GM21737 (cell line): ENCODE data around the gene FOXK2.
"Not testable (repeated sequence)": the region's sequence is repeated elsewhere in the genome, so short reads cannot be mapped to it uniquely, and the experiment has no call there.

Source experiments
- ATAC-seq: cut with Tn5 transposase; IDR thresholded peaks from one replicate; pipeline ENCODE4 v1.9.1; 2021; ENCODE audit warnings: mild to moderate bottlenecking, moderate library complexity; ENCODE audit not compliant: unreplicated experiment

Gene FOXK2

DNA sequence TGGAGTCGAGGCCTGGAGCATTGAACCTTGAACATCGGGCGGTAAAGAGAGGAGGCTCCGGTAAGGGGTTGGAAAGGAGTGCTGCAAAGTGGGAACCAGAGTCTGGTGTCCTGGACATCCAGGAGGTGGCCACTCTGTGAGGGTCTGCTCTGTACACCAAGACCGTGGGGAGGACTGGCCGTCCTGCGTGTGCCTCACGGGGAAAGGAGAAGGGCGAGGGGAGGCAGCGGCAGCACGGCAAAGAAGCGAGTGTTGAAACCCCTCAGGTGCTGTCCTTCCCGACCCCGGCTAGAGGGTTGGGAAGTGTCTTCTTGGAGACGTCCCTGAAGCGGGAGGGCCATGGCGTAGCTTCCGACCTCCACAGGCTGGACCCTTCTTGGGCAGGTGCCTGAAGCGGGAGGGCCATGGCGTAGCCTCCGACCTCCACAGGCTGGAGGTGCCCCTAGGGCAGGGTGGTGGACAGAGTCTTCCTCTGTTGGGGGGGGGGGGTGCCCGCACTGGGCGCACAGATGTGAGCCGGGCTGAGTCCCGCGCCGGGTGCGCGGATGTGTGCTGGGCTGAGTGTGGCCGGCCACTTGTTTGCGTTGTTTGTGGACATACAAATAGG lies 42.0 kb downstream of the FOXK2 start:
- no peak for ATAC-seq

DNA sequence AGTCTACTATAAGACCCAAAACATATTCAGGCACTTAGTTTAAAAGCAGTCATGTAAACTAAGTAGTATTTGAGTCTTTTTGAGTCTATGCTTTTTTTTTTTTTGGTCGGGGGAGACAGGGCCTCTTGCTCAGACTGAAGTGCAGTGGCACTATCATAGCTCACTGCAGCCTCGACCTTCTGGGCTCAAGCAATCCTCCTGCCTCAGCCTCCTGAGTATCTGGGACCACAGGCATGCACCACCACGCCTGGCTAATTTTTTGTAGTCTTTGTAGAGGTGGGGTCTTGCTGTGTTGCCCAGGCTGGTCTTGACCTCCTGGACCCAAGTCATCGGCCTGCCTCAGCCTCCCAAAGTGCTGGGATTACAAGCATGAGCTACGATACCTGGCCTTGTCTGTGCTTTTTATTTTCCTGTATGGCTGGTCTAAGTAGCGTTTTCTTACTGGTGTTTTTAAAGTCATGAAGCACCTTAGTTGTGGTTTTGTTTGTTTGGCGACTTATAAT lies 43.2 kb downstream of the FOXK2 start:
- ATAC-seq, result not testable (repeated sequence)

DNA sequence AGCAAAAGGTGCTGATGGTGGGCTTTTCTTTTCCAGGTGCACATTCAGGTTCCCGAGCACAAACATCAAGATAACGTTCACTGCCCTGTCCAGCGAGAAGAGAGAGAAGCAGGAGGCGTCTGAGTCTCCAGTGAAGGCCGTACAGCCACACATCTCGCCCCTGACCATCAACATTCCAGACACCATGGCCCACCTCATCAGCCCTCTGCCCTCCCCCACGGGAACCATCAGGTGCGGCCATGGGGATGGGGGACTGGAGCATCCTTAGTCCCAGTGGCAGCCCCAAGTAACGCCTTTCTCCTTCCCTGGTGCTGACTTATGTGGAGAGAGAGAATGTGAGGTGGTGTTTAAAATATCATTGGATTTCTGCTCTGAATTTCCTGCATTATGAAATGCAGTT lies 43.8 kb downstream of the FOXK2 start:
- no peak for ATAC-seq

- not testable (repeated sequence) for ATAC-seq
Observed at GRCh38 chr17:82563745-82564144, 44.2 kb downstream of the FOXK2 start.

DNA sequence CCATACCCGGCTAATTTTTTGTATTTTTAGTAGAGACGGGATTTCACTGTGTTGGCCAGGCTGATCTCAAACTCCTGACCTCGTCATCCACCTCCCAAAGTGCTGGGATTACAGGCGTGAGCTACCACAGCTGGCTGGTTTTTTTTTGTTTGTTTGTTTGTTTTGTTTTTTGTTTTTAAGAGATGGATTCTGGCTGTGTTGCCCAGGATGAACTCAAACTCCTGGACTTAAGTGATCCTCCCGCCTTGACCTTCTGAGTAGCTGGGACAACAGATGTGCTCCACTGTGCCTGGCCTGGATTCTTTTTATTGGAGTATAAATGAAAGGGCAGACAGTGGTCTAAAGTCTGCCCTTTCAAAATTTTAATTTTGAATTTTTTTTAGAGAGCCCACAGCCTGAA lies 44.7 kb downstream of the FOXK2 start:
- no peak for ATAC-seq

- no peak for ATAC-seq
Observed at GRCh38 chr17:82565551-82565950, 46.0 kb downstream of the FOXK2 start.

- ATAC-seq, result no peak
Observed at GRCh38 chr17:82566129-82566960, 46.8 kb downstream of the FOXK2 start.

GRCh38 chr17:82567286-82567685 lies 47.8 kb downstream of the FOXK2 start:
- no peak for ATAC-seq

- no peak for ATAC-seq
Observed at GRCh38 chr17:82568997-82569393, 49.5 kb downstream of the FOXK2 start.

DNA sequence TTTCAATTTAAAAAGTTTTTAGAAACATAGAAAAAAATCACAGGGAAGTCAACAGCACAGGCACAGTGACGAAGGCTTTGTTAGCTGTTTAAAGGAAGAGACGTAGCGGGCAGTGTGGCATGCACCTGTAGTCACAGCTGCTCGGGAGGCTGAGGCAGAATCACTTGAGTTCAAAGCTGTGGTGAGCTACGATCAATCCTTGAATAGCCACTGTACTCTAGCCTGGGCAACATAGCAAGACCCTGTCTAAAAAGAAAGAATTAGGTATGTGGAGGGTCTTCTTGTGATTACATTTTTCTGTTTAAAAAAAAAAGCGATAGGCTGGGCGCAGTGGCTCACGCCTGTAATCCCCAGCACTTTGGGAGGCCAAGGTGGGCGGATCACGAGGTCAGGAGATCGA lies 50.1 kb downstream of the FOXK2 start:
- no peak for ATAC-seq

GRCh38 chr17:82570277-82570676 lies 50.7 kb downstream of the FOXK2 start:
- no peak for ATAC-seq

GRCh38 chr17:82571855-82572254 lies 52.3 kb downstream of the FOXK2 start:
- no peak for ATAC-seq

DNA sequence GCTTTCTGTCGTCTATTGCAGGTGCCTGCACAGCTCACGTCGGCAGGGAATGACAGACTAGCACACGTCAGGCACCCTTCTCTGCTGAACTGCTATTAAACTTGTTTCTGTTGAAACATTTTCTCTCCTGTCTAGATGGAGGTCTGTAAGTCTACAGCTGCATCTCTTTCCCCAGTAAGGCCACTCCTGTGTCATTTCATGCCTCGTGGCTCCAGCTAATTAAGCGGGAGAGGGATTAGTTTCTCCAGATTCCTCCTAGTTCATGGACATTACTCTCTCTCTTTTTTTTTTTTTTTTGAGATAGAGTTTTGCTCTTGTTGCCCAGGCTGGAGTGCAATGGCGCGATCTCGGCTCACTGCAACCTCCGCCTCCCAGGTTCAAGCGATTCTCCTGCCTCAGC lies 54.5 kb downstream of the FOXK2 start:
- no peak for ATAC-seq

DNA sequence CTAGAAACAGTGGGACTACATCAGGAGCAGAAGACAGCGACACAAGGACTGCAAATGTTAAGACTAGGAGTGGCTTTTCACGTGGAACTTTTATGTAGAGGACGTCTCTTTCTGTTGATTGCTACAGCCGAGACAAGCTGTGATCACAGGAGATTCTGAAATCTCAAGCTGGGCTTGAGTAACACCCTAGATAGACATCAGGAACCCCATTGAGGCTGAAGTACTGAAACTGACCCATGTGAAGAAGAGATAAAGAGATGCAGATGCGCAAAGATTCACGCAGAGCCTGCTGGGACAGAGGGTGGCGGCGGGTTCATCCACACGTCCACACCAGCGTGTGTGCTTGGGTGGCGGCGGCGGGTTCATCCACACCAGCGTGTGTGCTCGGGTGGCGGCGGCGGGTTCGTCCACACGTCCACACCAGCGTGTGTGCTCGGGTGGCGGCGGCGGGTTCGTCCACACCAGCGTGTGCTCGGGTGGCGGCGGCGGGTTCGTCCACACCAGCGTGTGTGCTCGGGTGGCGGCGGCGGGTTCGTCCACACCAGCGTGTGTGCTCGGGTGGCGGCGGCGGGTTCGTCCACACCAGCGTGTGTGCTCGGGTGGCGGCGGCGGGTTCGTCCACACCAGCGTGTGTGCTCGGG lies 56.2 kb downstream of the FOXK2 start:
- ATAC-seq, result not testable (repeated sequence)

DNA sequence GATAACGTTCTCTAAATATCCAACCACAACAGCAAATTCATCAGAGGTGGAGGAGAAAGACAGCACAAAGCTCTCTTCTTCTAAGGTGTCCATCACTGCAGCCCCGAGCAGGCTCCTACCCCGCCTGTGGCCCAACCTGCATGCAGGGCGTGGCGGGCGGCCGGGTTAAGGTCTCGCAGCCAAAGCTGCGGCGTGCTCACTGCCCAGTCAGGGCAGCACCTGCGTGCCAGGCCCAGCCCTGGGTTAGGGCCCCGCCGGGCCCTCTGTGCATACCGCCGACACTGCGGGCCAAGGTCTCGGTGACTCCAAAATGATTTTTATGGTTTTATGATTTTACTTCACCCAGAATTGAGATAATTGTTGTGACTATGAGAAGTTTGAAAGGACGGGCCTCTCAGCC lies 57.8 kb downstream of the FOXK2 start:
- no peak for ATAC-seq

DNA sequence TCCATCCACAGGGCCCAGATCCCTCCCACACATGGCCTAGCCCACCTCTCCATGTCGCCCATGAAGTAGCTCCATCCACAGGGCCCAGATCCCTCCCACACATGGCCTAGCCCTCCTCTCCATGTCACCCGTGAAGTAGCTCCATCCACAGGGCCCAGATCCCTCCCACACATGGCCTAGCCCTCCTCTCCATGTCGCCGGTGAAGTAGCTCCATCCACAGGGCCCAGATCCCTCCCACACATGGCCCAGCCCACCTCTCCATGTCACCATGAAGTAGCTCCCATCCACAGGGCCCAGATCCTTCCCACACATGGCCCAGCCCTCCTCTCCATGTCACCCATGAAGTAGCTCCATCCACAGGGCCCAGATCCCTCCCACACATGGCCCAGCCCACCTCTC lies 60.4 kb downstream of the FOXK2 start:
- not testable (repeated sequence) for ATAC-seq

GRCh38 chr17:82582213-82582612 lies 62.7 kb downstream of the FOXK2 start:
- ATAC-seq, result no peak

DNA sequence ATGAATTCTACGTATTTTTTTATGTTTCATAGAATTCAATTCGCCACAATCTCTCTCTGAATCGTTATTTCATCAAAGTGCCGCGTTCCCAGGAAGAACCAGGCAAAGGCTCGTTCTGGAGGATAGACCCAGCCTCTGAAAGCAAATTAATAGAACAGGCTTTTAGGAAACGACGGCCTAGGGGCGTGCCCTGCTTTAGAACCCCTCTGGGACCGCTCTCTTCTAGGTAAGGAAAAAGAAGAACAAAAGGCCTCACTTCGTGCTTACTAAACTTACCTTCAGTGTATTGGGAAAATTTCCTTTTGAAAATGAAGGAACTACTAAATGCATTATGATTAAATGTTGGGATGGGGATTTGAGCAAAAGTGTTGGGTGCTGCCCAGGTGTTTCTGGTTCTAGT lies 63.2 kb downstream of the FOXK2 start:
- no peak for ATAC-seq

- ATAC-seq, result no peak
Observed at GRCh38 chr17:82583720-82584234, 64.2 kb downstream of the FOXK2 start.

GRCh38 chr17:82585935-82586575 lies 66.5 kb downstream of the FOXK2 start:
- not testable (repeated sequence) for ATAC-seq

DNA sequence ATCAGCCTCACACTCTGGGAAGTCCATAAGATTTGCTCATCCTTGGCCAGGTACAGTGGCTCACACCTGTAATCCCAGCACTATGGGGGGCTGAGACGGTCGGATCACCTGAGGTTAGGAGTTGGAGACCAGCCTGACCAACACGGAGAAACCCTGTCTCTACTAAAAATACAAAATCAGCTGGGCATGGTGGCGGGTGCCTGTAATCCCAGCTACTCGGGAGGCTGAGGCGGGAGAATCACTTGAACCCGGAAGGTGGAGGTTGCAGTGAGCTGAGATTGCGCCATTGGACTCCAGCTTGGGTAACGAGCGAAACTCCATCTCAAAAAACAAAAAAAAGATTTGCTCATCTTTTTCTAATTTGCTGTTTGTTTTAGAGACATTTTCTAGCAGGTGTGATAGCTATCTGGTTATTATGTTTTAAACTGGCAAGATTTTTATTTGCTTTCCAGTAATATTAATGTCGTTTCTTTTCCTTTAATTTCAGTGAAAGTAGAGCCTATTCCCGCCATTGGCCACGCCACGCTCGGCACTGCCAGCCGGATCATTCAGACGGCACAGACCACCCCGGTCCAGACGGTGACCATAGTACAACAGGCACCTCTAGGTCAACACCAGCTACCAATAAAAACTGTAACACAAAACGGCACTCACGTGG lies 67.2 kb downstream of the FOXK2 start:
- no peak for ATAC-seq
